ENCODE results near the gene GNPDA1. TPM values are rescaled to one million over a fixed set of nuclear protein-coding genes. Genes with fewer than 3 reads are reported as not detected.

The GNPDA1 gene
- total and polyA plus RNA-seq, 10 of the 15 experiments (the other 5 are each of a cell fraction or from before 2014, with no cell fraction given): 1.0 to 11.9 (median 3.9) TPM

DNA sequence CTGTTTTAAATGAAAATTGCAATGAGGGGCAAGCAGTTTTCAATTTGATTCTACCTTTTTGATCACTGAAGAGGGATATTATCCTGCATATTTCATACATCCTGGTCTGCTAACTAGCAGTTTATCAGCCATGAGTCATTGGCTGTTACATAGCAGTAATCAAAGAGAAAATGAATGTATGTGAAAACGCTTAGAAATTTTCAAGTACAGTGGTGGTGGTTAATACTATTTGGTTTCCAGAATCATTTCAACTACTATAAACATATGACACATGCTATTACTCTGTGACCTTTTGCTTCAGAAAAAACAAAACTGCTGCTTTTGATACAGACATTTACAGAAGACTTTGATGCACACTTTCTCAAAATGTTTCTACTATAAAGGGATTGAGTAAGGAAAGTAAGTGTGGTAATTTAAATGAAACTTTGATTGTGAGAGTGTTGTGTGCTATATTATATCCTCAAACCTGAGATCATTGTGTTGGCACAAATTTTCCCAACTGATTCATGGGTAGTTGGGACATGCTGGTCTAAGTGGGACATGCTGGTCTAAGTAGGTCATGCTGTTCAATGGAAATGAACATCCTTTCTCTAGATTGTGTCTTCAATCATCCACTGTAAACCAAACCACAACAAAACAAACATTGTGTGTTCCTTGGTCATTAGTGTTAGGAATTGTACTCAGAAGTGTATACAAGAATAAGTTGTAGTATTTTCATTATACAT, 38.8 kb downstream of the GNPDA1 start:
- RAD21 ChIA-PET (ENCODE audit: unreplicated experiment): no interaction called here
- Histone ChIP-seq H3K79me2 (ENCODE audit: control insufficient read depth, insufficient read depth, low read length) (peaks cover 15% of the 10 kb centered on the region), H3K4me1 (ENCODE audit: control insufficient read depth, insufficient read depth, low read length) (peaks cover 5% of the 10 kb centered on the region; the same call in 1 of the 2 replicates), H3K9me3 (replicated peaks; ENCODE audit: control insufficient read depth, insufficient read depth, low read length) (no peaks in the 10 kb centered on the region), H3K4me2 (ENCODE audit: control insufficient read depth, insufficient read depth) (no peak overlapping the region), H3K4me3 (no peak overlapping the region), H3K27ac (ENCODE audit: control insufficient read depth, insufficient read depth) (no peak overlapping the region), H3K27me3 (replicated peaks in 1 of 2; ENCODE audit: control insufficient read depth in 2 of 2, insufficient read depth in 2 of 2, low read length in 1 of 2) (no peaks in the 10 kb centered on the region), H4K20me1 (ENCODE audit: control insufficient read depth, insufficient read depth) (no peaks in the 10 kb centered on the region), H2AFZ (ENCODE audit: control insufficient read depth, low read depth, low read length) (no peak overlapping the region), H3K36me3 (ENCODE audit: control insufficient read depth in 2 of 2, insufficient read depth in 2 of 2, low read length in 1 of 2) (peaks cover 0 to 12% of the 10 kb centered on the region in 2 experiments), H3K9ac (ENCODE audit: control insufficient read depth, insufficient read depth, low read length) (no peak overlapping the region)
- ATAC-seq (no peak), DNase-seq (ENCODE audit: low read depth, low spot score) (no peak), FAIRE-seq (no peak)
- in situ Hi-C loops (cut with MboI): no loop called here
- WGBS (ENCODE audit: insufficient coverage, insufficient replicate concordance, low lambda C conversion rate, missing lambda C conversion rate): 47% methylated on average over 1 of the region's 1 CpG
- no TSS peak for BruUV-seq (replicated peaks)
- TF ChIP-seq, protein P1, sequence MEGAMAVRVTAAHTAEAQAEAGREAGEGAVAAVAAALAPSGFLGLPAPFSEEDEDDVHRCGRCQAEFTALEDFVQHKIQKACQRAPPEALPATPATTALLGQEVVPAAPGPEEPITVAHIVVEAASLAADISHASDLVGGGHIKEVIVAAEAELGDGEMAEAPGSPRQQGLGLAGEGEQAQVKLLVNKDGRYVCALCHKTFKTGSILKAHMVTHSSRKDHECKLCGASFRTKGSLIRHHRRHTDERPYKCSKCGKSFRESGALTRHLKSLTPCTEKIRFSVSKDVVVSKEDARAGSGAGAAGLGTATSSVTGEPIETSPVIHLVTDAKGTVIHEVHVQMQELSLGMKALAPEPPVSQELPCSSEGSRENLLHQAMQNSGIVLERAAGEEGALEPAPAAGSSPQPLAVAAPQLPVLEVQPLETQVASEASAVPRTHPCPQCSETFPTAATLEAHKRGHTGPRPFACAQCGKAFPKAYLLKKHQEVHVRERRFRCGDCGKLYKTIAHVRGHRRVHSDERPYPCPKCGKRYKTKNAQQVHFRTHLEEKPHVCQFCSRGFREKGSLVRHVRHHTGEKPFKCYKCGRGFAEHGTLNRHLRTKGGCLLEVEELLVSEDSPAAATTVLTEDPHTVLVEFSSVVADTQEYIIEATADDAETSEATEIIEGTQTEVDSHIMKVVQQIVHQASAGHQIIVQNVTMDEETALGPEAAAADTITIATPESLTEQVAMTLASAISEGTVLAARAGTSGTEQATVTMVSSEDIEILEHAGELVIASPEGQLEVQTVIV (IDR thresholded peaks at IDR 0.05; ENCODE audit: borderline replicate concordance, partially characterized antibody): no peak
- TF ChIP-seq ZZZ3 (IDR thresholded peaks at IDR 0.05; ENCODE audit: control insufficient read depth, insufficient read length, low read depth) (no peak), IKZF2 (IDR thresholded peaks at IDR 0.05) (no peak), CREM (IDR thresholded peaks at IDR 0.05; ENCODE audit: low read depth) (no peak), RB1 (IDR thresholded peaks at IDR 0.05; ENCODE audit: borderline replicate concordance) (no peak), NR2F1 (conservative IDR thresholded peaks at IDR 0.05) (no peak), SPI1 (IDR thresholded peaks at IDR 0.05; ENCODE audit: borderline replicate concordance, insufficient read depth, low read depth, low read length) (no peak), SIX5 (IDR thresholded peaks at IDR 0.05; ENCODE audit: low read depth, low read length, severe bottlenecking) (no peak)
- CTCF ChIA-PET: interaction anchor here (6.0 kb wide), 1 partner anchor 17 kb away, joined by 46 read pairs; no protein-coding TSS in a partner anchor
- SMC1A ChIA-PET (ENCODE audit: uncharacterized antibody, unreplicated experiment): no interaction called here
- intact Hi-C loops (cut with micrococcal nuclease; ENCODE audit: unreplicated experiment): no loop called here
- POLR2A ChIA-PET: no interaction called here

All from GM12878 (cell line).